H1 (cell line): ENCODE data around the gene RAB3IL1. TPM values are rescaled to one million over a fixed set of nuclear protein-coding genes. Genes with fewer than 3 reads are reported as not detected.
A peak's percentile ranks its signal among the peaks of the same experiment; 100 is the strongest.

ENCODE experiments used
- CTCF ChIA-PET: fragments of 300-600 bp; sonication (Branson Sonifier 250); formaldehyde crosslinking; loops from one replicate; lab custom pipeline; 2021; ENCODE audit not compliant: partially characterized antibody; lab: Charles Lee
- POLR2A ChIA-PET: fragments of 300-600 bp; sonication (Branson Sonifier 250); formaldehyde crosslinking; loops from one replicate; lab custom pipeline; 2021; ENCODE audit warnings: inconsistent platforms; ENCODE audit not compliant: partially characterized antibody; lab: Charles Lee
- DNase-seq, 2 experiments: peaks; one replicate each; pipeline versions ENCODE4 v3.0.0 to v3.0.0-alpha.2; 2010 to 2022; ENCODE audit warnings: low spot score in 2 of 2, low read depth in 1 of 2, mixed read lengths in 1 of 2
- FAIRE-seq: peaks from 2 replicates; lab custom pipeline; 2011; peaks lifted over from hg19 to GRCh38; lab: Jason Lieb, UNC
- H2AFZ ChIP-seq: 2 replicates; pipeline ENCODE4 v1.8.1; 2012; ENCODE audit warnings: low read length, inconsistent platforms
- H2AK5ac ChIP-seq: 2 replicates; pipeline ENCODE4 v1.6.1; 2013; ENCODE audit warnings: low read depth, low read length
- H2BK120ac ChIP-seq: replicated peaks from 2 replicates; pipeline ENCODE3; 2013; ENCODE audit warnings: low read depth, low read length, inconsistent platforms
- H2BK12ac ChIP-seq: 2 replicates; pipeline ENCODE4 v1.6.1; 2013; ENCODE audit warnings: low read depth, low read length
- H2BK15ac ChIP-seq: 2 replicates; pipeline ENCODE4 v1.6.1; 2013; ENCODE audit warnings: low read length
- H2BK20ac ChIP-seq: 2 replicates; pipeline ENCODE4 v1.6.1; 2013; ENCODE audit warnings: low read length
- H2BK5ac ChIP-seq: 2 replicates; pipeline ENCODE4 v1.6.1; 2013; ENCODE audit warnings: low read depth, low read length
- H3K14ac ChIP-seq: 2 replicates; pipeline ENCODE4 v1.6.1; 2013; ENCODE audit warnings: inconsistent platforms; ENCODE audit not compliant: insufficient read length
- H3K18ac ChIP-seq: 2 replicates; pipeline ENCODE4 v1.6.1; 2013; ENCODE audit warnings: low read length; ENCODE audit errors: extremely low read depth
- H3K23ac ChIP-seq: 2 replicates; pipeline ENCODE4 v1.6.1; 2013; ENCODE audit warnings: inconsistent platforms; ENCODE audit not compliant: insufficient read length
- H3K23me2 ChIP-seq: 2 replicates; pipeline ENCODE4 v1.6.1; 2013; ENCODE audit warnings: low read depth, low read length
- H3K27ac ChIP-seq: 2 replicates; pipeline ENCODE4 v1.6.1; 2011; ENCODE audit warnings: low read depth, low read length, inconsistent platforms
- H3K27me3 ChIP-seq, 4 experiments: replicated peaks in 1 of 4; 1 replicate in 1 of 4; 2 replicates in 3 of 4; pipeline versions ENCODE4 v1.6.1 to v1.8.1; 2011 to 2013; ENCODE audit warnings: low read length in 3 of 4, mild to moderate bottlenecking in 3 of 4, inconsistent platforms in 2 of 4, mixed read lengths in 2 of 4, moderate library complexity in 1 of 4; ENCODE audit not compliant: control insufficient read depth in 3 of 4, insufficient read depth in 3 of 4; ENCODE audit errors: extremely low read depth in 1 of 4
- H3K36me3 ChIP-seq, 4 experiments: 2 replicates each; pipeline versions ENCODE4 v1.6.1 to v1.8.1; 2011 to 2013; ENCODE audit warnings: mild to moderate bottlenecking in 4 of 4, low read length in 3 of 4, moderate library complexity in 2 of 4, control low read depth in 1 of 4, inconsistent platforms in 1 of 4; ENCODE audit not compliant: insufficient read depth in 4 of 4, control insufficient read depth in 2 of 4
- H3K4ac ChIP-seq: replicated peaks from 2 replicates; pipeline ENCODE3; 2013; ENCODE audit warnings: low read length, low read depth, mixed read lengths, inconsistent platforms; ENCODE audit not compliant: insufficient read length
- H3K4me1 ChIP-seq, 4 experiments: replicated peaks in 1 of 4; 1 replicate in 1 of 4; 2 replicates in 3 of 4; pipeline versions ENCODE4 v1.6.1 to v1.8.1; 2011 to 2013; ENCODE audit warnings: low read length in 3 of 4, inconsistent platforms in 2 of 4, mixed read lengths in 1 of 4; ENCODE audit not compliant: insufficient read depth in 4 of 4, control insufficient read depth in 3 of 4
- H3K4me2 ChIP-seq, 2 experiments: 2 replicates each; pipeline versions ENCODE4 v1.6.1 to v1.8.1; 2011 to 2013; ENCODE audit warnings: low read depth in 2 of 2, low read length in 2 of 2, control low read depth in 1 of 2, inconsistent platforms in 1 of 2, mild to moderate bottlenecking in 1 of 2; ENCODE audit not compliant: insufficient read depth in 1 of 2
- H3K4me3 ChIP-seq, 4 experiments: fragments of 200-600, 300-600 bp in 1 of 4; sonication (generic), shearing (Covaris generic), sonication (Bioruptor Twin) in 1 of 4; 2 replicates each; pipeline versions ENCODE4 v1.5.1 to v1.8.1; 2011 to 2016; ENCODE audit warnings: low read length in 4 of 4, low read depth in 3 of 4, control low read depth in 2 of 4, inconsistent platforms in 2 of 4, mild to moderate bottlenecking in 2 of 4, mixed read lengths in 1 of 4, moderate library complexity in 1 of 4; ENCODE audit not compliant: insufficient read depth in 2 of 4; ENCODE audit errors: extremely low read depth in 1 of 4
- H3K56ac ChIP-seq: replicated peaks from 2 replicates; pipeline ENCODE3; 2013; ENCODE audit warnings: low read depth, mild to moderate bottlenecking, mixed read lengths, low read length, inconsistent platforms; ENCODE audit not compliant: insufficient read length
- H3K79me1 ChIP-seq: 2 replicates; pipeline ENCODE4 v1.6.1; 2013; ENCODE audit warnings: low read depth, low read length, control low read depth
- H3K79me2 ChIP-seq, 2 experiments: 2 replicates each; pipeline versions ENCODE4 v1.6.1 to v1.8.1; 2012 to 2013; ENCODE audit warnings: low read length in 2 of 2, mild to moderate bottlenecking in 2 of 2, inconsistent platforms in 1 of 2; ENCODE audit not compliant: insufficient read depth in 2 of 2, control insufficient read depth in 1 of 2
- H3K9ac ChIP-seq, 4 experiments: replicated peaks in 1 of 4; 1 replicate in 1 of 4; 2 replicates in 3 of 4; pipeline versions ENCODE4 v1.6.1 to v1.8.1; 2011 to 2013; ENCODE audit warnings: low read depth in 3 of 4, low read length in 3 of 4, control low read depth in 2 of 4, mild to moderate bottlenecking in 2 of 4, moderate library complexity in 2 of 4, inconsistent platforms in 1 of 4; ENCODE audit errors: extremely low read depth in 1 of 4
- H3K9me3 ChIP-seq, 2 experiments: 2 replicates each; pipeline versions ENCODE4 v1.6.1 to v1.8.1; 2012 to 2013; ENCODE audit warnings: mild to moderate bottlenecking in 2 of 2, moderate library complexity in 2 of 2, control low read depth in 1 of 2, inconsistent platforms in 1 of 2, low read depth in 1 of 2, low read length in 1 of 2, mixed read lengths in 1 of 2; ENCODE audit not compliant: insufficient read depth in 2 of 2
- H4K20me1 ChIP-seq, 2 experiments: replicated peaks in 1 of 2; 2 replicates each; pipeline versions ENCODE3 to v1.8.1; 2011 to 2013; ENCODE audit warnings: inconsistent platforms in 2 of 2, low read length in 2 of 2, mild to moderate bottlenecking in 1 of 2; ENCODE audit not compliant: insufficient read depth in 2 of 2, control insufficient read depth in 1 of 2
- H4K5ac ChIP-seq: 2 replicates; pipeline ENCODE4 v1.6.1; 2013; ENCODE audit warnings: low read length, low read depth, mixed read lengths, inconsistent platforms; ENCODE audit not compliant: insufficient read length
- H4K8ac ChIP-seq: 2 replicates; pipeline ENCODE4 v1.8.0; 2013; ENCODE audit warnings: mild to moderate bottlenecking, moderate library complexity, low read length, inconsistent platforms; ENCODE audit not compliant: insufficient read depth; ENCODE audit errors: extremely low read depth
- H4K91ac ChIP-seq: replicated peaks from 2 replicates; pipeline ENCODE3; 2013; ENCODE audit warnings: low read length, mixed read lengths, inconsistent platforms; ENCODE audit not compliant: insufficient read length
- BRCA1 ChIP-seq: IDR thresholded peaks from 2 replicates; pipeline ENCODE4 v1.6.1; 2012; ENCODE audit warnings: low read depth, low read length, improper control_type of control experiment
- EP300 ChIP-seq, 2 experiments: IDR thresholded peaks; 1 replicate in 1 of 2; 2 replicates in 1 of 2; pipeline ENCODE4 v1.6.1; 2011 to 2012; ENCODE audit warnings: low read depth in 2 of 2, low read length in 2 of 2, mild to moderate bottlenecking in 2 of 2, borderline replicate concordance in 1 of 2, inconsistent platforms in 1 of 2, moderate library complexity in 1 of 2
- KDM5A ChIP-seq: fragments of 200-600 bp; IDR thresholded peaks from 2 replicates; pipeline ENCODE4 v1.7.1; 2012; ENCODE audit warnings: mild to moderate bottlenecking, low read length, inconsistent platforms, mixed read lengths
- MAX ChIP-seq: IDR thresholded peaks from 2 replicates; pipeline ENCODE4 v1.6.1; 2012; ENCODE audit warnings: inconsistent platforms
- RXRA ChIP-seq: IDR thresholded peaks from 2 replicates; pipeline ENCODE4 v1.6.1; 2011; ENCODE audit warnings: low read depth, mild to moderate bottlenecking, low read length, moderate library complexity; ENCODE audit not compliant: insufficient read depth
- TBP ChIP-seq: IDR thresholded peaks from 2 replicates; pipeline ENCODE4 v1.6.1; 2011; ENCODE audit warnings: low read depth, low read length, improper control_type of control experiment
- USF2 ChIP-seq: IDR thresholded peaks from 2 replicates; pipeline ENCODE4 v1.6.1; 2011; ENCODE audit warnings: low read length, improper control_type of control experiment
- WGBS, 2 experiments: shearing (Covaris generic) in 1 of 2; methylation state at CpG; one replicate each; pipeline versions ENCODE4 v1.1.6 to v1.1.7; 2013 to 2015; ENCODE audit warnings: low lambda C conversion rate in 2 of 2, mixed read lengths in 2 of 2, inconsistent platforms in 1 of 2, low coverage in 1 of 2, missing lambda C conversion rate in 1 of 2; ENCODE audit not compliant: insufficient replicate concordance in 2 of 2, insufficient coverage in 1 of 2, insufficient read length in 1 of 2; ENCODE audit errors: extremely low coverage in 1 of 2, missing lambda C conversion rate in 1 of 2; 5-methylcytosine and 5-hydroxymethylcytosine counted together
- long read RNA-seq, 2 experiments: library from RNA in 1 of 2; library from capped mRNA in 1 of 2; stranded (forward); transcript quantifications; one replicate each; pipeline ENCODE4 v2.0.0, GENCODE V29; 2021; ENCODE audit warnings: inconsistent platforms in 1 of 2
- polyA minus RNA-seq, 3 experiments: library from RNA; depleted of rRNA, polyadenylated mRNA; stranded (reverse); fragments of >200 nt; gene quantifications; 1 replicate in 2 of 3; 2 replicates in 1 of 3; pipeline ENCODE4 v1.2.3, GENCODE V29; 2011
- polyA plus RNA-seq, 7 experiments: library from polyadenylated mRNA; depleted of rRNA in 3 of 7; stranded (reverse) in 5 of 7; unstranded in 2 of 7; fragments of >200 nt in 5 of 7; fragments of 200-250 nt in 2 of 7; gene quantifications; 1 replicate in 5 of 7; 2 replicates in 1 of 7; 4 replicates in 1 of 7; pipeline versions ENCODE4 v1.2.1 to v1.2.3, GENCODE V29; 2011 to 2013; ENCODE audit warnings: missing spikeins in 2 of 7, mixed read lengths in 2 of 7
- total RNA-seq: library from RNA; stranded (reverse); fragmentation: NEBNext Ultra II Directional; extraction: Animal tissue kit (Norgen Biotek cat#: 25700); gene quantifications from 2 replicates; pipeline ENCODE4 v1.2.1, GENCODE V29; 2021

The RAB3IL1 gene
- total RNA-seq: 5.7 and 6.8 TPM in 2 replicates
- 7.9 and 10.8 TPM in 2 replicates for polyA plus RNA-seq (2011; rRNA removed)
- polyA plus RNA-seq (2011; cell fraction: cytosol; rRNA removed): 7.0 TPM
- 9.4 TPM for polyA plus RNA-seq (2011; cell fraction: nucleus; rRNA removed)
- 5.8 to 13.8 TPM (median 7.0 TPM) in 4 replicates for polyA plus RNA-seq (2012, experiment 1 of 2)
- polyA plus RNA-seq (2012, experiment 2 of 2): 62.0 TPM
- polyA plus RNA-seq (2013, experiment 1 of 2): 4.5 TPM
- 6.3 TPM for polyA plus RNA-seq (2013, experiment 2 of 2)
- 3.0 and 3.2 TPM in 2 replicates for polyA minus RNA-seq (2011; rRNA and poly(A)+ RNA removed)
- 6.1 TPM for polyA minus RNA-seq (2011; cell fraction: cytosol; rRNA and poly(A)+ RNA removed)
- 4.5 TPM for polyA minus RNA-seq (2011; cell fraction: nucleus; rRNA and poly(A)+ RNA removed)
- long read RNA-seq, experiment 1, partial matches to known transcripts: 7 of 8 reads
- long read RNA-seq, experiment 1, other reads (novel, unspliced or antisense): 1 of 8 reads
- long read RNA-seq, experiment 2: 0 reads

- WGBS, 2 experiments: 49% methylated on average over 8 of the region's 74 CpGs; no CpG with 5 or more reads in 1 of the 2 experiments
- peaks cover 0 to 28% (median 20%) of the 10 kb centered on the region in 4 experiments; a peak in 6 of 7 replicates for H3K27me3 ChIP-seq
- H2BK120ac ChIP-seq: peak within 1 kb of the TSS; percentile 15
- no peak within 1 kb of the TSS for H3K27ac ChIP-seq
- peak within 1 kb of the TSS; percentile 49 for H3K4ac ChIP-seq
- no peak within 1 kb of the TSS for H2BK5ac ChIP-seq
- DNase-seq (peak in 1 of 2 experiments; percentile 81), FAIRE-seq (no peak)
- peak within 1 kb of the TSS; percentile 66 to 86 for H3K4me2 ChIP-seq
- peak within 1 kb of the TSS in 2 of 4 experiments; percentile 22 to 45; a peak in 2 of 7 replicates for H3K9ac ChIP-seq
- no peaks in the 10 kb centered on the region for H3K79me1 ChIP-seq
- no peak within 1 kb of the TSS for H4K91ac ChIP-seq
- H2BK12ac ChIP-seq: peak within 1 kb of the TSS; percentile 75; the same call in 1 of the 2 replicates
- H2AFZ ChIP-seq: no peak within 1 kb of the TSS
- ChIA-PET POLR2A (interaction anchor here (2.4 kb wide), 1 partner anchor 15 kb away, joined by 9 read pairs; no protein-coding TSS in a partner anchor), CTCF (interaction anchor here (1.3 to 11.1 kb wide), 3 partner anchors 7 to 30 kb away, joined by 4 to 202 read pairs (median 9); no protein-coding TSS in a partner anchor)
- peaks cover 0 to 13% (median 2%) of the 10 kb centered on the region in 4 experiments; a peak in 3 of 7 replicates for H3K4me1 ChIP-seq
- H3K56ac ChIP-seq: no peak within 1 kb of the TSS
- no peak within 1 kb of the TSS for H3K14ac ChIP-seq
- H4K20me1 ChIP-seq: no peaks in the 10 kb centered on the region
- H4K8ac ChIP-seq: peak within 1 kb of the TSS; percentile 54
- H2BK15ac ChIP-seq: peak within 1 kb of the TSS; percentile 98
- H2AK5ac ChIP-seq: no peak within 1 kb of the TSS
- no peaks in the 10 kb centered on the region for H3K9me3 ChIP-seq
- H4K5ac ChIP-seq: peak within 1 kb of the TSS; percentile 7
- H3K23ac ChIP-seq: no peak within 1 kb of the TSS
- H3K36me3 ChIP-seq: no peaks in the 10 kb centered on the region
- peak within 1 kb of the TSS; percentile 32 to 66 (median 44) for H3K4me3 ChIP-seq
- H3K18ac ChIP-seq: no peak within 1 kb of the TSS; the same call in 1 of the 2 replicates
- no peak within 1 kb of the TSS for H2BK20ac ChIP-seq
- peaks cover 7% of the 10 kb centered on the region; the same call in 1 of the 2 replicates for H3K23me2 ChIP-seq
- no peaks in the 10 kb centered on the region for H3K79me2 ChIP-seq
- TF ChIP-seq MAX (peak; percentile 71), KDM5A (no peak), USF2 (peak; percentile 92), EP300 (IDR thresholded peaks at IDR 0.05; ENCODE audit: borderline replicate concordance in 1 of 2, low read depth in 2 of 2, low read length in 2 of 2) (no peak), RXRA (no peak), TBP (no peak), BRCA1 (no peak)
Measured at GRCh38 chr11:61917334-61918109, at the start of gene RAB3IL1. RAB3IL1 (minus strand) TSS chr11:61917566; CDS start chr11:61917367, 199 bp downstream.
